NCI-H2171 treated with DMSO at 0.1 percent for 48 hours (cell line): ENCODE data around the gene MIOX.

Experiments
- DNase-seq: peaks from one replicate; lab custom pipeline; 2025; lab: John Stamatoyannopoulos, UW

Gene MIOX

DNA sequence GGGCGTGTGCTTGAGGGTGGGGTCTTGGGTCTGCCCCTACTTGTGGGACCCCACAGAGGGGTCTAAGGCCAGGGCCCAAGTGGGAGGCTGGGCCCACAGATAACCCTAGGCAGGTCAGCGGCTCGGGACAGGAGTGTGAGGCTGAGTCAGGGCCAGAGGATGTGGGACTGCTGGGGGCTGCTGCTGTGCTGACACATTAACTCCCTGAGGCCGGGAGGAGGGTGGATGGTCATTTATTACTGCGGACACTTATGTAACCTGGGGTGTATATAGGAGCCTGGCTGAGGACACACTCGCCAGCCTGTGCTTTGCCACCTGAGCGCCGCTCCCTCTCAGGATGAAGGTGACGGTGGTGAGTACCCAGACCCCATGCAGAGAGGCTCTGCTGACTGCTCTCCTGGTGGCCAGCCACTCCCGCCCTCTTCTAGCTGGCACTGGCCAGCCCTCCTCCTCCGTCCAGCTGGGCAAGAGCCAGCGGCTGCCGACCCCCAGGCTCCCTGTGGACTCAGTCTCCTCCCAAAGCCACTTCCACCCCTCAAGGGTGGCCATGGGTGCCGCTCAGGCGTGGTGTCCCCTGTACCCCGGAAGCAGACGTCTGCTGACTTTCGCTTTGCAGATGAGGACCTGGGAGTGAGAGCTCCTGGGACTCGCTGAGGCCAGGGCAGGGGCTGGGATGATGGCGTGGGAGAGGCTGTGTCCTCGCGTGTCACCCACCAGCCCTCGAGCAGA is at the start of gene MIOX:
TSS of gene MIOX (plus strand) at position 299 of the 729 bp plus-strand sequence. CDS start at position 338, 39 bp downstream.
- no peak for DNase-seq

DNA sequence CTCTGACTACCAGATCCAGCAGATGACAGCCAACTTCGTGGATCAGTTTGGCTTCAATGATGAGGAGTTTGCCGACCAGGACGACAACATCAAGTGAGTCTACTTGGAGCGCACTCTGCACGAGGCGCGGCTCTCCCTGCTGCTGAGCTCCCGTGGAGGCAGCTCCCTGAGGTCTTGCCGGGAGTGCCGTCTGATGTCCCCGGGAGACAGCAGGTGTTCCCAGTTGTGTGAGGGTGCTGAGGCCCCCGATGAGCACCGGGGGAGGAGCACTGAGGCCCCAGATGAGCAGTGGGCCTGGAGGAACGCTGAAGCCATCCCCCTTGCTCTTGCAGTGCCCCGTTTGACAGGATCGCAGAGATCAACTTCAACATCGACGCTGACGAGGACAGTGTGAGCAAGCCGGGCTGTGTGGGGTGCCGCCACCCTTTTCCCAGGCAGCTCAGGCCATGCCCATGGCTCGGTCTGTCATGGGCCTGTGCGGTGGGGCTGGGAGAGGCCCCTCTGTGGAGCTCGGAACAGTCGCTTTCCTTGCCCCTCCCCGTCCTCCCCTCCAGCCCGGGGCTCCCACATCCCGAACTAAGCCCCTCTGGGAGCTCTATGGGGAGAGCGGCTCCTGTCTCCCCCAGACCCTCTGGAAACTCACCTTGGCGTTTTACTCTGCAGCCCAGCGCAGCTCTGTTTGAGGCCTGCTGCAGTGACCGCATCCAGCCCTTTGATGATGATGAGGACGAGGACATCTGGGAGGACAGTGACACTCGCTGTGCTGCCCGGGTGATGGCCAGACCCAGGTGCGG is 49.0 kb upstream of the MIOX start:
- no peak for DNase-seq

DNA sequence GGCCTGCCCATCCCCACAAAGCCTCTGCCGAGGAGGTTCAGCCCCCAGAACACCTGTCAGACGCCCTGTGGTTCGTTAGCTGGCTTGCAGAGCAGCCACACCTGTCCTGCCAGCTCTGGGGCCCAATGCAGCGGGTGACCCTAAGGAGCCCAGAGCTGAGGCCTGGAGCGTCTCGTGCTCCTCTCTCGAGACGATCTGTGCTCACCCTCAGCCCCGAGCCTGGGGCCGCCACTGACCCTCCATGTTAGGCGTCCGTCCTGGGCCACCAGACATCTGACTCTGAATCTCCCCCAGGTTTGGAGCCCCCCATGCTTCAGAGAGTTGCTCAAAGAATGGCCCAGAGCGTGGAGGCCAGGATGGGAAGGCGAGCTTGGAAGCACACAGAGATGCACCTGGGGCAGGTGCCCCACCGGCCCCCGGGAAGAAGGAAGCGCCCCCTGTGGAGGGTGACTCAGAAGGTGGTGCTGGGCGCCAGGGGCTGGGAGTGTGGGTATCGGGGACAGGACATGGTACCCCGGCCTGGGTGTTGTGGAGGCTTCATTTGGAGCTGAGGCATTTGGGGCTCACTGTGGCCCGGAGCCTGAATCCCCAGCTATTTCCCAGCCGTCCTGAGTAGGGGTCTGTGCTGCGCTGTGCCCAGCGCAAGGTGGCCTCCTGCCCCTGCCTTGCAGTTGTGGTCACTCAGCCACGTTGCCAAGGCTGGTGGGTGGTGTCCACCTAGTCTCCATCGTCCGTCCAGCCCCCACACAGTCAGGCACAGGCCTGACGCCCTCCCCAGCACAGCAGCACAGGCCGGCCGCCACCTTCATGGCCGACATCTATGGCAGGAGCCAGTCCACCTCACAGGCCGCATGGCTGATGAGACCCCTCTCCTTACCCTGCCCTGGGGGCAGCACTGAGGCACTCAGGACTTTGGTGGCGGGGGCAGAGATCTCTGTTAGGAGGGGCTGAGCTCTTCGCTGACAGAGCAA is 48.1 kb upstream of the MIOX start:
- DNase-seq: no peak

DNA sequence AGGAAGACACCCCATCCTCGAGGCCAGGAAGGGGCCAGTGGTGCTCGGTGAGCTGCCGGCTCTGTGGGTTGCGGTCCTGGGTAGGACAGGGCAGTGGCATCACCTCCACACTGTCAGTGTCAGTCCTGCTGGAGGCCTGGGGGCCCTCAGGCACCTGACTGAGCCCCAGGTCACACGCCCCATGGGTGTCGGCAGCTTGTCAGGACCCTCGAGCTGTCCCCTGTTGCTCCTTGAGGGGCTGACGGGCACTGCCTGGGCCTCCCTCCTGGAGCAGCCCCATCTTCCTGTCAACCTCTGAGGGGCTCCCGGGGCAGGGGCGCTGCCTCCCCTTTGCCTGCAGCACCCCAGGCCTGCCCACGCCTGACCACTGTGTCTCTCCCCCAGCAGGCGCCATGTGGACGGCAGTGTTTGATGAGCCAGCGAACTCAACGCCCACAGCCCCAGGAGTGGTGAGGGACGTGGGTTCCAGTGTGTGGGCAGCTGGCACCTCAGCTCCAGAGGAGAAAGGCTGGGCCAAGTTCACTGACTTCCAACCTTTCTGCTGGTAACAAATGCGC is 47.3 kb upstream of the MIOX start:
- no peak for DNase-seq

DNA sequence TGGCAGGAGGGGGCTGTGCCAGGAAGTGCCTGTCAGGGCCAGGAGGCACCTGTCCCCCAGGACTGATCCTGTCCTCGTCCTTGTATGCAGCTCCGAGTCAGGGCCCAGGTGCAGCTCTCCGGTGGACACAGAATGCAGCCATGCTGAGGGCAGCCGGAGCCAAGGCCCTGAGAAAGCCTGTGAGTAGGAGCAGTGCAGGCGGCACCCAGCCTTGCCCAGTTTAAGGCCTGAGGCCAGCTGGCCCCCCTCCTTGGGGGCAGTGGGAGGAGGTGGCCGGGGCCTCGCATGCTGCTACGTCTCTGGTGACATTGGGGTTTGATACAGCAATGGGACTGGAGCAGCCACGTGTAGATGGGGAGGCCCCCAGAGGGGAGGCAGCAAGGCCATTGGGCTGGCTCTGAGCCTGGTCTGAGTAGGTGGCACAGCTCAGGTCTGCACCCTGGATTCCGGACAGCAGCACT is 46.8 kb upstream of the MIOX start:
- no peak for DNase-seq

DNA sequence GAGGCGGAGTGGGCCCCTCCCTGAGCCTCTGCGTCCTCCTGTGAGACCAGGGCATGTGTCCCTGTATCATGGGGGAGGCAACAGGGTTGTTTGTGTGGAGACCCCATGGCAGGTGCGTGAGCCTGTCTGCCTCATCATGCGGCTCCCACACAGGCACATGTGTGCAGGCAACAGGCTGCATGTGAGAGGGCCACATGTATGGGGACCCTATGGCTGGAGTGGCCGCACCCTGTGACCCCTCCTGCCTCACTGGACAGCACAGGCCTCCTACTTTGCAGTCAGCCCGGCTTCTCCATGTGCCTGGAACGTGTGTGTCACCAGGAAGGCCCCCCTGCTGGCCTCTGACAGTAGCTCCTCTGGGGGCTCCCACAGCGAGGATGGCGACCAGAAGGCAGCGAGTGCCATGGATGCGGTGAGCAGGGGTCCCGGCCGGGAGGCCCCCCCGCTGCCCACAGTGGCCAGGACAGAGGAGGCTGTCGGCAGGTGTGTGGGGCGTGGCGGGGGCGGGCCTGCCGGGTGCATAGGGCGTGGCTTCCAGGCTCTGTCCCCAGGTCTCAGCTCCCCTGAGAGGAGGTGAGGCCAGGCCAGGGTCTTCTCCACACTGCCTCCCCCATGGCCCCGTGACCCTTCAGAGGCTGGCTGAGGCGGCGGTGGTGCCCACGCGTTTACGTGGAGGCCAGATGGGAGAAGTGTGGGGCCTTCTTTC is 46.0 kb upstream of the MIOX start:
- no peak for DNase-seq

DNA sequence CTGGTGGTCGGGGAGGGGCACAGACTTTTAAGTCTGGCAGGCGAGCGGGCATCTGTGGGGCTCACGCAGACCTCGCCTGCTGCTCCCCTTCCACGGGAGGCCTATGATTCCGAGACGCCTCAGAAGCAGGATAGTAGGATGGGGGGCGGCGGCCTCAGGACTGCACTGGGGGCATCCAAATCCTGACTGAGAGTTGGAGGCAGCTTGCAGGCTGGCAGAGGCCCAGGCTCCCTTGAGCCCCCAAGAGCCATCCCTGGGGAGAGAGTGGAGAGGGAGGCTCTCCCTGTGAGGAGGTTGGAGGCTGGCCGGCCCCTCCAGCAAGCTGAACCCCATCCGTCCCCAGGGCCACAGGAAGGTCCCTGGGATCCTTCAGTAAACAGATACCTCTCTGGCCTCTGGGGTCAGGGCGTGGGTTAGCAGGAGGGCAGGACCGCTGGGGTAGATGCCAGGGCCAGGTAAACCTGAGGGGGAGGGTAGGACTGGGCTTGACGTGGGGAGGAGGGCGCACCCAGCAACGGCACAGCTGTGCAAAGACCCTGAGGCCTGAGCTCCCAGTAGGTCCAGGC is 45.1 kb upstream of the MIOX start:
- DNase-seq: no peak

DNA sequence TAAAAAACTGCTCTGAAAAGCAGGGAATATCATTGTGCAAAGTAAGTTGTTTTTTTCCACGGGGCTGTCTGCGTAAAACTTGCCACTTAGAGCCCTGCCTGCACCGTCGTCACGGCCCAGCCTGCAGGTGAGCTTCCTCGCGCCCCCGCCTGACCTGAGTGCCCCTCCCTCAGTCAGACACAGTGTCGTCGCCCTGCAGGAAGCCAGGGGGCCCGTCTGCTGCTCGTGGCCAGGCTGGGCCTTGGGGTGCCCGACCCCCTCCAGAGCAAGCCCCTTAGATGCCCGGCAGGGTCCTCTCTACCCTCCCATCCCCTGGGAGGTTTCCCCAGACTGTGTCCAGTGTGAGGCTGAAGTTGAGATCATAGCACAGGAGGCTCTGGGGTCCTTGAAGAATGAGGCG is 43.5 kb upstream of the MIOX start:
- no peak for DNase-seq

DNA sequence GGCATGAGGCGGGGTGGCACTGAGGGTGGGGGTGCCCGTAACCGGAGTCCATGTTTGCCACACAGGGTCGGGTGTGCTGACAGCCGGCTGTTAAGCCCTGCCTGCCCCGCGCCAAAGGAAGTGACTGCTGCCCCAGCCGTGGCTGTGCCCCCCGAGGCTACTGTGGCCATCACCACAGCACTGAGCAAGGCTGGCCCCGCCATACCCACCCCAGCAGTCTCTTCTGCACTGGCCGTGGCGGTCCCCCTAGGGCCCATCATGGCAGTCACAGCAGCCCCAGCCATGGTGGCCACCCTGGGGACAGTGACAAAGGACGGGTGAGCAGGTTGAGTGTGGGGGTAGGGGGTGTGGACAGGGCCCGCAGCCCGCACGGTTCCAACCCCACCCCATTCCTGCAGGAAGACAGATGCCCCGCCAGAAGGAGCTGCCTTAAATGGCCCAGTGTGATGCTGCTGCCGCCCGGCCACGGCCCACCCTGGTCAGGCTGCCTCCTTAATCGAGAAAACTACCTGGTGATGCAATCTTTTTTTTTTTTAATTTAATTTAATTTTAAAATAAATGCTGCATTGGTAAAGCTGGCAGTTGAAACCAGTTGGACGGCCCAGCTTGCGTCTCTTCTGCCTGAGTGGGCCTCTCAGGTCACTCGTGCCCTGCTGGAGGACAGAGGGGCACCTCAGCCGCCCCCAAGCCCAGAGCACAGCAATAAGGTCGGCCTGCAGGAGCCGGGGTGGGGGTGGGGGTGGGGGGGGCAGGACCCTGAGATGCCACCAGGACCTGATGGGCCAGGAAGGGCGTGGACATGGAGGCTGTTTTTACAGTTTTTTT is 42.6 kb upstream of the MIOX start:
- DNase-seq: no peak

DNA sequence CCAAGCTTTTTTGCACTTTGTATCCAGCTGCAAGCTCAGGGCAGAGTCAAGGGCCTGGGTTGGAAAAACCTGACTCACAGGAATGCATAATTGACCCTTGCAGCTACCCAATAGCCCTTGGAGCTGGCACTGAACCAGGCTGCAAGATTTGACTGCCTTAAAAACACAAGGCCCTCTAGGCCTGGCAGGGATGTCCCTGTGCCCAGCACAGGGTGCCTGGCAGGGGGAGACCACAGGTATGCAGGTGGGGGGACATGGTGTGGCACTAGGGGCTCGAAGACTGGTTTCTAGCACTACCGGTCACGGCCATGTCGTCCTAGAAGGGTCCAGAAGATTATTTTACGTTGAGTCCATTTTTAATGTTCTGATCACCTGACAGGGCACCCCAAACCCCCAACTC is 42.0 kb upstream of the MIOX start:
- DNase-seq: no peak

DNA sequence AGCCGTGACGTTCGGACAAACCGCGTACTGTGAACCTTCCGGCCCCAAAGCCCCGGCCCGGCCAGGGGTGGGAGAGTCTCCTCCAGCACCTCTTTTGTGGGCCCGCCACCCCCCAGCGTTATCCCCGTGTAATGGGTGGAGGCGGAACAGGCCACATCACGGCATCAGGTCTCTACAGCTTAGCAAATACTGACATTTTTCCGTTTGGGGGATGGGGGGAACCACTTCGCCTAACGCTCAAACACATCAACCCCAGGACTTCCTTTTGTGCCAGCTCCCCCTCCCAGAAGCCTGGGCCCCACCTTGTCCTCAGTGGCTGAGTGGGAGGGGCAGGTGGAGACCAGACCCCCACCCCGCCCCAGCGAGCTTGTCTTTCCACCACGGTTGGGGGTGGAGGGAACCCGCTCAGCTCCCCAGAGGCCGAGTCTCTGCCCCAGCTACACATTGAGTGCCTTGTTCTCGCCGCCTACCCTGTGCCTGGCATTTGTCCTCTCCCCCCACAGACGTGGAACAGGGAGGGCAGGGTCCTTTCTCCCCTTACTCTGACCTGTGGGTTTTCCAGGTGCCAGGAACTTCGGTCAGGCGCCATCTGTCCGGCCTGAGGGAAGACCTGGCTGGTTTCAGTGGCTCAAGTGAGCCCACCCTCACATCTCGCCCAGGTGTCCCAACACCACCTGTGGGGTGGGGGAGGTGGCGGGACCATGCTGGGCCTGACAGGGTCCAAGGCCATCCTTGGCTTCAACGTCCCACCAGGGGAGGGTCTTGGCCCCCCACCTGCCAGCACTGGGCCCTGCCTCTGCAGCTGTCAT is 41.4 kb upstream of the MIOX start:
- DNase-seq: no peak

DNA sequence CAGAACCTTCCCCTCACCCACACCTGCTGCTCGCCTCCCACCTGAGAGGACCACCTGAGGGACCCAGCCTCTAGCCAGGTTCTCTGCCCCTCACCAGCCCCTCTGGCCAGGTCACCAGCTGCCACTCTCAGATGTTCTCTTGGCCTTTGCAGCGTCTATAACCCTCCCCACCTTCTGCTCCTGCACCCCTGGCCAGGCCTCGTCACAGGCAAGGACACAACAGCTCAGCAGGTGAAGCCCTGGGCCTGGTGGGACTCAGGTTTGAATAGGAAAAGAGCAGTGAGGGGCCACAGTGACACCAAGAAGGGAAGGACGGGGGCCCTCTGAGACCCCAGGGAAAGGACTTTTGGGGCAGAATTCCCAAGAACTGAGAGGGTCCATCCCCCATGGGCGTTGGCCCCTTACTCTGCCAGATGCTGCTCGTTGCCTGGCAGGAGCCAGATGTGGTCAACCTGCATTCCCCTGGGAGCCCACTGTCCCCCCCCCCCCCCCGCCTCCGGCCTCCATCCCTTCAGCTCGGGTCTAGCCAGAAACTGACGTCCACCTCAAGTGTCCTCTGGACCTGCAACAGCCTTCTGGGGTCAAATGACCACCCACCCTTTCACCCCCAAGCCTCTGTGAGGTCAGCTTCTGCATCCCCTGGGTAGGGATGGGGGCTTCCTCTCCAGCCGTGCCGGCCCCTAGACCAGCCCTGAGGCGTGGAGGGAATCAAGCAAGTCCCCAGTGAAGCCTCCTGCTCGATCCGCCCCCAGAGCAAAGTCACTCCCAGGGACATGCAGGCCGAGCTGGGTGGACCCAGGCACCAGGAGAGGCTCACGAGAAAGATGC is 40.6 kb upstream of the MIOX start:
- no peak for DNase-seq

DNA sequence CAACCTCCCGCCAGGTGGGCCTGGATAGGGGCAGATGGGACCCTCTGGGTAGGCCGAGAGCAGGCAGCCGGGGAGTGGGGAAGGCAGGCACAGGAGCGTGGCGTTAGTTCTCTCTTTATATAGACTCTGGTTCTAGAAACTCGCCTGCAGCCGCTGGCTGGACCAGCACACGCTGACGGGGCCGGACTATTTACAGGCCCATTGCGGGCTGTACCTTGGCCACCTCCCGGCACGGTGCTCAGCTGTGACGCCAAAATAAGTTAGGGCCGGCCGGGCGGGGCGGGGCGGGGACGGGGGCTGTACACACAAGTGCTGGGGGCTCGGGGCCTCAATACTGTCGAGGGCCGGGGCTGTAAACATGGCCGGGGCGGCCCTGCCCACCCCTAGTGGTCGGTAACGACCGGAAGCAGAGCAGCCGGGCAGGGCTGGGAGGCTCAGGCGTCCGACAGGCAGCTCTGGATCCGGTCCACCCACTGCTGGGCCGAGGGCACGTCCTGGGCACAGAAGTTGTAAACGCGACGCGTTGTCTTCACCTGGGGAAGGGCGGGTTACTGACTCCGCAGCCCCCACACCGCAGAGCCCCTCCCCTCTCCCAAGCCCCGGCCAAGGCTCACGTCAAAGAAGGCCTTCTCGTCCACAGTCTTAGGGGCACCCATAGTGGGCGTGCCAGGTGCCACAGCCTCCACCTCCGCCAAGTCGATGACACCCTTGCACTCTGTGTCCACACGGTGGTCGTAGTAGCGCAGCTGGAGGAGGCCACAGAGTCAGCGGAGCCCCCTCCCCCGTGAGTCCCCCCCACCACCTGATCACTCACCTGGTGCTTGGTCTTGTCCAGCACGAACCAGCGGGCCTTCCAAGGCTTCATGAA is 39.7 kb upstream of the MIOX start:
- DNase-seq: no peak

DNA sequence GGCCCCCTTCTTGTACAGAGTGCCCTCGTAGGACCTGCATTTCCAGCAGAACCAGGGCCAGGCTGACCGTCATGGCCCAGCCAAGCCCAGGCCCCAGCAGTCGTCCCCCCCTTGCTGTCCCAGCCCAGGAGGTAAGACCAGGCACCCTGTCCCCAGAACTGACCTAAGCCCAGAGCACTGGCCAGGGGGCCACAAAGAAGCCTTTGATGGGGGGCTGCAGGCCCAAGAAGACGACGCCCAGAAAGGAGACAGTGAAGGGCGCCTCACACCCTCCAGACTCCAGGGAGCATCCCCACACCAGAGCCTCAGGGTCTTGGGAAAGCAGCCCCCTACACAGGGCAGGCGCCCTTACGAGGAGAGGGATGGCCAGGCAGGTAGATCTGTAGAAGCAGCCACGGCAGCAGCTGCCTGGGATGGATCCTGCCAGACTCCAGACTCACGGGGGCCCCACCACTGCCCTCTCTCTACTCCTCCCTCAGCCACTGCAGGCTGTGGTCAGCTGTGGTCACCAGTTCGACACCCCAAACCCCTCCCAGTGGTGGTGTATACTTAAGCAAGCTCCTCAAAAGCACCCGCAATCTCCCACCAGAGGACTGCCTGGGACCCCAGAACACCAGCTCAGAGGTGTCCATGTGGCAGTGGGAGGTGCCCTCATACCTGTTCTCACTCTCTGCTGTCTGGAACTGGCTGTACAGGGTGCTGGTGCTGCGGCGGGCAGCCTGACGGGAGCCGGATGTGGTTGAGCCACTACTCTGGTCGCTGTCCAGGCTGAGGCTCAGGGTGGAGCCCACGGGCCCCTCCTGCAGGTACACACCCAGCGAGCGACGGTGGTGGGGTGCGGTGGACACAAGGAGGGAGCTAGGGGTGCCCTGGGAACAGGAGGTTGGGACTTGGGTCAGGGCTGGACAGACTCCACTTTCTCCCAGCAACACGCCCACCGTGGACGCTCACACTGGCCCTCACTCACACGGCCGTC is 38.8 kb upstream of the MIOX start:
- DNase-seq: no peak

DNA sequence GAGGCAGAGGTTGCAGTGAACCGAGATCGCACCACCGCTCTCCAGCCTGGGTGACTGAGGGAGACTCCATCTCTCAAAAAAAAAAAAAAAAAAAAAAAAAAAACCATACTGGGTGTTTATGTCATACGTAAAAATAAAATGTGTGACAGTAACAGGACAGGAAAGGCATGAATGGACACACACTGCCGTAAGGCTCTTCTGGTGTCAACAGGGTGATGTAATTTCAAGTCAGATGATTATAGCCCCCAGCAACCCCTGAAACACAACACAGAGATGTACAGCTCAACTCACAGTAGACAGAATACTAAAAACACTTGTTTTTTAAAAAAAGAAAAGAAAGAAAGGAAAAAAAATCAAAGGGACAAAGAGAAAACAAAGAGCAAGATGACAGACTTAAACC is 34.0 kb upstream of the MIOX start:
- no peak for DNase-seq

DNA sequence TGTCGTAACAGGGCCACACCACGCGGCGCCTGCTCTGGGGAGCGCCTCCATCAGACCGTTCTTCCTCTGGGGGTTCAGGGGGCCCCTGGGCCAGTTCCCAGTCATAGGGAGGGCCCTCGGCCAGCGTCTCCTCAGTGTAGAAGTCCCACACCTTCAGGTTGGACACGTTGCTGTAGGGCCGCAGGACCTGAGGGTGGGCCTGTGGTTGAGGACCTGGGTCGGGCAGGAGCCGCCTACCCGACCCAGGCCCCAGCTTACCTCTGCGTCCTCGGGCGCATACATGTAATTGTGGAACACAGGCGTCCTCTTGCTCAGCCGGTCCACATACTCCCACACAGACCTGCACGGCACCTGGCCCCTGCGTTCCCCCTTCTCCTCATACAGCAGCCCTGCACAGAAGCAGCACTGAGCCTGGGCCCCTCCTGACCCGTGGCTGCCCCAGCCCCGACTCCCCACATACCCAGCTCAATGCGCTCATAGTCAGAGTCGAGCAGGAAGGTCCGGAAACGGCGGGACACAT is 32.0 kb upstream of the MIOX start:
- DNase-seq: no peak
